Measurements from ENCODE around the gene HNRNPA3.
A peak's percentile ranks its signal among the peaks of the same experiment; 100 is the strongest.
"Not testable (repeated sequence)": the region's sequence is repeated elsewhere in the genome, so short reads cannot be mapped to it uniquely, and the experiment has no call there.

Gene HNRNPA3

DNA sequence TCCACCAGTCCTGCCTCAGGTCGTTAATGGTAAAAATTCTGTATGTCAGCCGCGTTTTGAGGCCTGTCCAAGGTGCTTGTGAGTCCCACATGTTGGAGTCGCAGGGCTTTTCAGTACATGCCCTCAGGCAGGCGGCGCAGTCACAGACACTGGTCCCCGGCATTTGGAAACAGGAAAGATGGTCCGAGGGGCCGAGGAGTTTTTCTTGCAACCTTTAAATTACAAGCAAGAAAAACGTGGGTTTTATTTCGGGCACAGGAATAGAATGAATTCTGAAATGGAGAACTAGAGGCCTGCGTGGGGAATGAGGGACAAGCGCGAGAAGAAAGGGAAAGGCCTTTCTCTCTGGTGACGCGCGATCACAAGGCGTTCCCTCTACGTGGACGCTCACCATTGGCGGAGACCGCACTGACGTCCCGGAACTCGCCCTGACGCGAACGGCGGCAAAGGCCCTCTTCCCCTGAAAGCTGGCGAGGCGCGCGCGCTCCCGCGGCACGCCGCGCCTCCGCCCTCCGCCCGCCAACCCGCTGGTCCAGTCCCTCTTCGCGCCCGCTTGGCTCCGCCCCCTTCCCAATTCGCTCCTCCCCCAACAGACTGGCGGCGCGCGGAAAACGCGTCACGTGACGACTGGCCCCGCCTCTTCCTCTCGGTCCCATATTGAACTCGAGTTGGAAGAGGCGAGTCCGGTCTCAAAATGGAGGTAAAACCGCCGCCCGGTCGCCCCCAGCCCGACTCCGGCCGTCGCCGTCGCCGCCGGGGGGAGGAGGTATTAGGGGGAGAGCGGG is at the start of gene HNRNPA3:
HNRNPA3 (plus strand) TSS at position 689 of the 785 bp plus-strand sequence; CDS start at position 695, 6 bp downstream.
- peak; percentile 100 for DNase-seq

DNA sequence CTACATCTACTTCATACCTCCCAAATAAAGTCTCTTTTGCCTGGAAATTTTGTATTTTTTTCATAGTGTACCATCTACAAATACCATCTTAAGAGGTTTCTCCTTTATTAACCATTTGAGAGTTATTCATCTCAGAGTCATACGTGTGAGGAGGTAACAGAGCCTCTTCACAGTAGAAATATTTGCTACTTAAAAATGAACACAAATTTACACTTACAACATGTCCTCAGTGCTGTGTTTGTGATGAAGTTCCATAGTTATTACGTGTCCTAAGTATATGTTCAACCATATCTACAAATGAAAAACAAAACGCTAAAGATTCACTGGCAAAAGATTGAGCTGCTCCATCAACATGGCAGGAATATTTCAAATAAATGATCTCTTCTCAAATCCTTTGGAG is 48.5 kb upstream of the HNRNPA3 start:
- no peak for DNase-seq

GRCh38 chr2:177164584-177165052 is 48.0 kb upstream of the HNRNPA3 start:
- DNase-seq, result peak; percentile 91

GRCh38 chr2:177165061-177165583 is 47.5 kb upstream of the HNRNPA3 start:
- peak; percentile 78 for DNase-seq

- DNase-seq, result peak; percentile 52
Measured at GRCh38 chr2:177165721-177166711, 46.6 kb upstream of the HNRNPA3 start.

GRCh38 chr2:177169810-177170514 is 42.6 kb upstream of the HNRNPA3 start:
- DNase-seq, result no peak

DNA sequence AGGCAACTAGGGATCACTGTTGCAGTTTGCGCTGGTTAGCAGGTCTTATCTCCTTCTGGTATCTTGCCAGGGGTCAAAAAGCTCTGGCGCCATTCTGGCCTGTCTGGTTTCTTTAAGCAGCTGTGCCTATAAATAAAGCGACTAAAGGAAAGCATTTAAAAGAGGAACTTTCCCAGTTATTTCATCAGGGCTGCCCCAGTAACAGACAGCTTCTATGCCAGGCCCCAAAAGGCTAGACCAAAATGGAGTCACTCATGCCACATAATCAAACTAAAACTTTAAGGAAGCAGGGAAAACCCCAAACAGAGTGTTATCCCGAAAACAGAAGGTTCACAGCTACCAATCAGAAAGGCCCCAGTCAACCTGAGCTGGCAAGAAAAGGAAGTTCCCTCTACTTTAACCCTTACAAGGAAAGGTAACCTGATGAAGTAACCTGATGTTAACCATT is 41.2 kb upstream of the HNRNPA3 start:
- no peak for DNase-seq

- DNase-seq, result no peak
Measured at GRCh38 chr2:177172034-177172880, 40.3 kb upstream of the HNRNPA3 start.

- DNase-seq, result no peak
Measured at GRCh38 chr2:177174486-177174885, 38.1 kb upstream of the HNRNPA3 start.

DNA sequence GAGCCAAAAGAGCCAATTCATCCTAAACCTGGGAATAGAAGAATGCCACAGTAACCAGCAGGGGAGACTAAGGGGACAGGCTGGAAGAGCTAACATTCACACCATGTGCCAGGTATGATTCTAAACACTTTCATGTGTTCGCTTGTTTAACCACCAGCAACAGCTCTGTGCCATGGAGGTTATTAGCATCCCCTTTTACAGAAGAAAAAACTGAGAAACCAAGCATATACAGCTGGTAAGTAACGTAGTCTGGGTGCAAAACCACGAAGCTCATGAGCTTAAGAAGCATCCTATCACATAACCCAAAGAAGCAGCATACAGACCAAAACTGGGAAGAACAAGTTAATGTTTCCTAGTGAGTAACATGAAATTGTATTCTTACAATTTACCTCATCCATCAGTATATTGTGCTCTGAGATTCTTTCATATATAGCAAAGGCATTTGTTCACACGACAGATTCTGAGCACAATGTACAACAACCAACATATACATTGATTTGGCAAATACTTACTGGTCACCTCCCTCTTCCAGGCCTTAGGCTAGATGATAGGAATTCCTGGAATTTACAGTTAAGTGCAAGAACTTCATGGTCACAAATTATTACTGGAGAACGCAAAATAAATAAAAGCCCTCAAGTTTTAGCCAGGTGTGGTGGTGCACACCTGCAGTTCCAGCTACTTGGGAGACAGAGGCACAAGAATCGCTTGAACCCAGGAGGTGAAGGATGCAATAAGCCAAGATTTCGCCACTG is 36.5 kb upstream of the HNRNPA3 start:
- DNase-seq, result no peak

GRCh38 chr2:177178797-177179196 is 33.8 kb upstream of the HNRNPA3 start:
- no peak for DNase-seq

- no peak for DNase-seq
Measured at GRCh38 chr2:177179227-177179626, 33.4 kb upstream of the HNRNPA3 start.

- DNase-seq, result not testable (repeated sequence)
Measured at GRCh38 chr2:177179671-177180070, 32.9 kb upstream of the HNRNPA3 start.

- no peak for DNase-seq
Measured at GRCh38 chr2:177180269-177181000, 32.2 kb upstream of the HNRNPA3 start.

- no peak for DNase-seq
Measured at GRCh38 chr2:177183860-177184259, 28.7 kb upstream of the HNRNPA3 start.

- DNase-seq, result no peak
Measured at GRCh38 chr2:177184606-177185005, 28.0 kb upstream of the HNRNPA3 start.

GRCh38 chr2:177186038-177186437 is 26.6 kb upstream of the HNRNPA3 start:
- DNase-seq, result not testable (repeated sequence)

DNA sequence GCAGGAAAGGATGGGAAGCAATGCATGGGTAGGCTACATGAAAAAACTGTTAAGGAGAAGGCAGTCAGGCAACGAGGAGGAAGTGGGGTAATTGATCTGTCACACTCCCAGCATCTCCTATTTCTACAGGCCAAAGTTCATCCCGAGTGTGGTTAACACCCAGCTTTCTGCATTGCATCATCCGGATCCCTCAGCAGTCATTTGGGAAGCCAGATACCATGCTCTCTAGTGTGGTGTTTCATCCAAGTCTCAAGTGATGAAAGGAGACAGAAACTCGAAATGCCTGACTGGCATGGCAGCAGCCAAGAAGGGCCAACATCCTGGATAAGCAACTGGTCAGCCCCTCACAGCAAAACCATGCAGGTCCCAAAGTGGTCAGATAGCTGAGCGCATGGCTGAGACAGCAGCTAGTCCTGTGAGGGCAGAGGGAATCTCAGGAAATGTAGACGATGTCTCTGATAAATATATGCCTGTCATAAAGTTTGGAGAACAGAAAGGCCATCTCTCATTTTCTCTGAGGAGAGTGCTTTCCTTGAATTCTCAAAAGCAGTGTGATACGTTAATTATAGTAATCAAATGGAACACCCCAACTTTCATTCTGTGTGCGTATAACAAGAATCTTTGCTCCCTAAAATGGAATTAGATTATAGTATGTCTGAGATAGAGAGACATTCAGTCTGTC is 24.8 kb upstream of the HNRNPA3 start:
- DNase-seq, result no peak

All from femur (tissue), 1 donor.